ENCODE data around the gene SPAG17. TPM values are rescaled to one million over a fixed set of nuclear protein-coding genes. Genes with fewer than 3 reads are reported as not detected.

Gene SPAG17
- total RNA-seq (2022), result not detected in 2 replicates
- Bru-seq, nascent RNA, result not detected
- not detected for BruChase-seq, experiment 1, labeled RNA remaining after a 6-hour chase
- not detected for BruChase-seq, experiment 2, labeled RNA remaining after a 2-hour chase
- long read RNA-seq, result 0 reads

- no peak within 1 kb of the TSS for H3K27ac Mint-ChIP-seq (ENCODE audit: low read depth, unreplicated experiment)
- TF ChIP-seq, protein P1, sequence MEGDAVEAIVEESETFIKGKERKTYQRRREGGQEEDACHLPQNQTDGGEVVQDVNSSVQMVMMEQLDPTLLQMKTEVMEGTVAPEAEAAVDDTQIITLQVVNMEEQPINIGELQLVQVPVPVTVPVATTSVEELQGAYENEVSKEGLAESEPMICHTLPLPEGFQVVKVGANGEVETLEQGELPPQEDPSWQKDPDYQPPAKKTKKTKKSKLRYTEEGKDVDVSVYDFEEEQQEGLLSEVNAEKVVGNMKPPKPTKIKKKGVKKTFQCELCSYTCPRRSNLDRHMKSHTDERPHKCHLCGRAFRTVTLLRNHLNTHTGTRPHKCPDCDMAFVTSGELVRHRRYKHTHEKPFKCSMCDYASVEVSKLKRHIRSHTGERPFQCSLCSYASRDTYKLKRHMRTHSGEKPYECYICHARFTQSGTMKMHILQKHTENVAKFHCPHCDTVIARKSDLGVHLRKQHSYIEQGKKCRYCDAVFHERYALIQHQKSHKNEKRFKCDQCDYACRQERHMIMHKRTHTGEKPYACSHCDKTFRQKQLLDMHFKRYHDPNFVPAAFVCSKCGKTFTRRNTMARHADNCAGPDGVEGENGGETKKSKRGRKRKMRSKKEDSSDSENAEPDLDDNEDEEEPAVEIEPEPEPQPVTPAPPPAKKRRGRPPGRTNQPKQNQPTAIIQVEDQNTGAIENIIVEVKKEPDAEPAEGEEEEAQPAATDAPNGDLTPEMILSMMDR (IDR thresholded peaks at IDR 0.05; ENCODE audit: unreplicated experiment), result no peak
- intact Hi-C loops (cut with micrococcal nuclease), result no loop called here
- no peak for DNase-seq (ENCODE audit: unreplicated experiment)
- no TSS peak for BruUV-seq (replicated peaks)
- no peaks in the 10 kb centered on the region for H3K9me3 Mint-ChIP-seq (ENCODE audit: unreplicated experiment)
- no peaks in the 10 kb centered on the region for H3K4me1 Mint-ChIP-seq (ENCODE audit: insufficient read depth, unreplicated experiment)
- no peaks in the 10 kb centered on the region for H3K36me3 Mint-ChIP-seq (ENCODE audit: insufficient read depth, unreplicated experiment)
- H3K4me3 Mint-ChIP-seq (ENCODE audit: unreplicated experiment), result no peak within 1 kb of the TSS
- CTCF ChIA-PET, result no interaction called here
- H3K27me3 Mint-ChIP-seq (ENCODE audit: insufficient read depth, unreplicated experiment), result no peaks in the 10 kb centered on the region
- POLR2A ChIA-PET, result no interaction called here
Observed at GRCh38 chr1:118185084-118185832, at the start of gene SPAG17. SPAG17 (minus strand) TSS chr1:118185228; CDS start chr1:118185157, 71 bp downstream.

DNA sequence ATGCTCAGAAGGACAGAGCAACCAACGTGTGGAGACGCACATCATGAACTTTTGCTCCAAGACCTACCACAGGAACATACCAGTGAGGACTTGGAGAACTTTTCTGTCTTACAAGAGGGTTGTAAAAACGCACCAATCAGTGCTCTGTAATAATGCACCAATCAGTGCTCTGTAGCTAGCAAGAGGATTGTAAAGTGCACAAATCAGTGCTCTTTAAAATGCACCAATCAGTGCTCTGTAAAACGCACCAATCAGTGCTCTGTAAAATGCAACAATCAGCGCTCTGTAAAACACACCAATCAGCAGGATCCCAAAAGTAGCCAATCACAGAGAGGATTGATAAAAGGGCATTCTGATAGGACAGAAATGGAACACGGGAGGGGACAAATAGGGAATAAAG is 40.4 kb upstream of the SPAG17 start:
- ChIA-PET CTCF (no interaction called here), POLR2A (no interaction called here)
- BruUV-seq (replicated peaks), result no TSS peak
- no peaks in the 10 kb centered on the region for H3K36me3 Mint-ChIP-seq (ENCODE audit: insufficient read depth, unreplicated experiment)
- no peak overlapping the region for H3K27ac Mint-ChIP-seq (ENCODE audit: low read depth, unreplicated experiment)
- TF ChIP-seq, protein P1 (IDR thresholded peaks at IDR 0.05; ENCODE audit: unreplicated experiment), result no peak
- no peak for DNase-seq (ENCODE audit: unreplicated experiment)
- intact Hi-C loops (cut with micrococcal nuclease), result no loop called here
- no peaks in the 10 kb centered on the region for H3K27me3 Mint-ChIP-seq (ENCODE audit: insufficient read depth, unreplicated experiment)
- no peak overlapping the region for H3K4me3 Mint-ChIP-seq (ENCODE audit: unreplicated experiment)
- H3K9me3 Mint-ChIP-seq (ENCODE audit: unreplicated experiment), result no peaks in the 10 kb centered on the region
- no peaks in the 10 kb centered on the region for H3K4me1 Mint-ChIP-seq (ENCODE audit: insufficient read depth, unreplicated experiment)

- ChIA-PET POLR2A (no interaction called here), CTCF (interaction anchor here (0.6 to 1.3 kb wide), 5 partner anchors 20 to 340 kb away, joined by 3 to 5 read pairs (median 3); no protein-coding TSS in a partner anchor)
- Mint-ChIP-seq H3K27me3 (ENCODE audit: insufficient read depth, unreplicated experiment) (no peaks in the 10 kb centered on the region), H3K4me3 (ENCODE audit: unreplicated experiment) (no peak overlapping the region), H3K36me3 (ENCODE audit: insufficient read depth, unreplicated experiment) (no peaks in the 10 kb centered on the region), H3K27ac (ENCODE audit: low read depth, unreplicated experiment) (no peak overlapping the region), H3K4me1 (ENCODE audit: insufficient read depth, unreplicated experiment) (no peaks in the 10 kb centered on the region), H3K9me3 (ENCODE audit: unreplicated experiment) (no peaks in the 10 kb centered on the region)
- DNase-seq (ENCODE audit: unreplicated experiment), result peak; percentile 45
- TF ChIP-seq, protein P1 (IDR thresholded peaks at IDR 0.05; ENCODE audit: unreplicated experiment), result peak; percentile 26
- no TSS peak for BruUV-seq (replicated peaks)
- intact Hi-C loops (cut with micrococcal nuclease), result no loop called here
Observed at GRCh38 chr1:118223426-118223825, 38.4 kb upstream of the SPAG17 start.

DNA sequence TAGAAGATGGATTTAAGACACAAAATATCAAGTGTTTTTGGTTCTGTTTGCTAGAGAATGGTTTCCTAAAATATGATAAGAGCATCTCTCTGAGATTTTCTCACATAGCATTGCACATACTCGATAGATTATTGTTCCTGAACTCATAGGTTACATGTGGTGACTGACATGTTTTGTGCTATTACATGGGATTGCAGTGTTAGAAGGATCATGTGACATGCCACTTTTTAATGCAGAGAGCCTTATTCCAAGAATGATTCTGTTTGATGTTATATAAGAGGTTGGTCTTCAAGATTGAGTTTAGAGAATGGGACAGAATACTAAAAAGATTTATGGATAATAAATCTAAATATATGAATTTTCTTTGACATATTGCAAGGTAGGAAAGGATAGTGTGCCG is 34.4 kb upstream of the SPAG17 start:
- Mint-ChIP-seq H3K27me3 (ENCODE audit: insufficient read depth, unreplicated experiment) (no peaks in the 10 kb centered on the region), H3K4me1 (ENCODE audit: insufficient read depth, unreplicated experiment) (no peaks in the 10 kb centered on the region), H3K36me3 (ENCODE audit: insufficient read depth, unreplicated experiment) (no peaks in the 10 kb centered on the region), H3K9me3 (ENCODE audit: unreplicated experiment) (no peaks in the 10 kb centered on the region), H3K4me3 (ENCODE audit: unreplicated experiment) (no peak overlapping the region), H3K27ac (ENCODE audit: low read depth, unreplicated experiment) (no peak overlapping the region)
- no TSS peak for BruUV-seq (replicated peaks)
- ChIA-PET CTCF (no interaction called here), POLR2A (no interaction called here)
- TF ChIP-seq, protein P1 (IDR thresholded peaks at IDR 0.05; ENCODE audit: unreplicated experiment), result no peak
- DNase-seq (ENCODE audit: unreplicated experiment), result no peak
- intact Hi-C loops (cut with micrococcal nuclease), result no loop called here

Data from MCF 10A (cell line).